Ishikawa (cell line): Measurements from ENCODE around the gene PCDH1.
A peak's percentile ranks its signal among the peaks of the same experiment; 100 is the strongest.

Source experiments
- CEBPB ChIP-seq: IDR thresholded peaks from 2 replicates; pipeline ENCODE4 v1.6.1; 2012
- CREB1 ChIP-seq: IDR thresholded peaks from 2 replicates; pipeline ENCODE4 v1.6.1; 2012; ENCODE audit warnings: low read depth
- EGR1 ChIP-seq: IDR thresholded peaks from 2 replicates; pipeline ENCODE4 v1.6.1; 2012
- EP300 ChIP-seq: IDR thresholded peaks from 2 replicates; pipeline ENCODE4 v1.6.1; 2012; ENCODE audit warnings: borderline replicate concordance
- FOXM1 ChIP-seq: IDR thresholded peaks from 2 replicates; pipeline ENCODE4 v1.6.1; 2012; ENCODE audit warnings: low read depth, borderline replicate concordance
- NFIC ChIP-seq: IDR thresholded peaks from 2 replicates; pipeline ENCODE4 v1.6.1; 2012
- RAD21 ChIP-seq: IDR thresholded peaks from 2 replicates; pipeline ENCODE4 v1.6.1; 2012; ENCODE audit warnings: low read depth
- REST ChIP-seq: IDR thresholded peaks from 2 replicates; pipeline ENCODE4 v1.6.1; 2012; ENCODE audit warnings: low read depth, mild to moderate bottlenecking
- TAF1 ChIP-seq: IDR thresholded peaks from 2 replicates; pipeline ENCODE4 v1.6.1; 2012; ENCODE audit warnings: low read depth, mild to moderate bottlenecking
- TCF12 ChIP-seq: IDR thresholded peaks from 2 replicates; pipeline ENCODE4 v1.6.1; 2012; ENCODE audit warnings: low read depth
- YY1 ChIP-seq: IDR thresholded peaks from 2 replicates; pipeline ENCODE4 v1.6.1; 2012; ENCODE audit warnings: low read depth
- ZBTB7A ChIP-seq: IDR thresholded peaks from 2 replicates; pipeline ENCODE4 v1.6.1; 2012; ENCODE audit warnings: low read depth
- TF ChIP-seq, protein P1 (sequence below): IDR thresholded peaks from 2 replicates; pipeline ENCODE4 v1.6.1; 2012
- TF ChIP-seq, protein P2 (sequence below): IDR thresholded peaks from 2 replicates; pipeline ENCODE4 v1.6.1; 2012

The PCDH1 gene

GRCh38 chr5:141879941-141880738 is 1.9 kb upstream of the PCDH1 start:
- TF ChIP-seq NFIC (peak; percentile 26; the same call in 1 of the 2 replicates), TAF1 (no peak), EGR1 (no peak), EP300 (no peak), YY1 (no peak)

DNA sequence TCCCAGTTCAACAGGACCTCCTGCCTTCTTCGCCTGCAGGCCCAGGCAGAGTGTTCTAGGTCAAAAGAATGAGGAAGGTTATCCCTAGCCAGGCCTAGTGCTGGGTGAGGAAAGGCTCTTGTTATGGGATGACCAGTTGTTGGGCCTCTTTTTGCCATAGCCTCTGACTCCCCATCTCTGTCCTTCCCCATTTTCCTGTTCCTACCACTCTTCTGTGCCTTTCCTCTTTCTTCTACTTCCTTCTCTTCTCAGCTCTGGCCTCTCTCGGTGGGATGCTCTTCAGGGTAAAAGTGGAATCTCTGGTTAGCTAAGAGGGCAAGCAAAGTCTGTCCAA is 1.2 kb upstream of the PCDH1 start:
- no peak for TF ChIP-seq FOXM1
- no peak for TF ChIP-seq NFIC
- TF ChIP-seq ZBTB7A = no peak
- no peak for TF ChIP-seq EGR1
- no peak for TF ChIP-seq CREB1
- TF ChIP-seq TCF12 = no peak

DNA sequence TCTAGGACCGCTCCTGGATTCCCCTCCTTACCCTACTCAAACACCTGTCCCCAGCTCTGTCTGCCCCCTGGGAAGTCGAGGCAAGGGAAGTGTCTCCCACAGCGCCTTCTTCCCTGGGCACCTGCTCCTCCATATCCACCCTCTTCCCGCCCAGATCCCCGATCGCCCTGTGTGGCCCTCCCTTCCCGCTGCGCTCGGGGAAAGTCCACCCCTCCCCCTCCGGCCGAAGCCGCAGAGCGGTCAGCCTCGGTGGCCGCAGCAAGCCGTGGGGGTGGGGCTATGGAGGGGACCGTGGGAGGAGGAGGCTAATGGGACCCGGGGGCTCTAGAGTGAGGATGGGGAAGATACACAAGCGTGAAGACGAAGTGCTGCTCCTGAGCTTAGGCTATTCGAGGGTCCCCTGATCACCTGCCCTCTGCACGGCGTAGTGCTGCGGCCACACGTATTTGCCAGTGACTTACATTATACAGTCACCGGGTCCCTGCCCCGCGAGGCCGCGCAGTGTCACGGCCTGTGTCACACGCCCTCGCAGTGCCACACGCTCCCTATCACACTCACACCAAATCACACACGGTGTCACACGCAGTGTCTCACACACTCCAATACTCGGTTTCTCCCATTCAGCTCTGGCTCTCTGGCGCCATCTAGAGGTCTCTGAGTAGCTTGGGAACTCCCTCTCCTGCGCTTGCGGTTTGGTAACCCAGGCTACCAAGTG is 658 bp upstream of the PCDH1 start:
- TF ChIP-seq, protein P1, sequence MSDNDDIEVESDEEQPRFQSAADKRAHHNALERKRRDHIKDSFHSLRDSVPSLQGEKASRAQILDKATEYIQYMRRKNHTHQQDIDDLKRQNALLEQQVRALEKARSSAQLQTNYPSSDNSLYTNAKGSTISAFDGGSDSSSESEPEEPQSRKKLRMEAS = peak; percentile 58; the same call in 1 of the 2 replicates
- TF ChIP-seq REST = no peak
- no peak for TF ChIP-seq EGR1
- TF ChIP-seq RAD21 = peak; percentile 98
- no peak for TF ChIP-seq NFIC

DNA sequence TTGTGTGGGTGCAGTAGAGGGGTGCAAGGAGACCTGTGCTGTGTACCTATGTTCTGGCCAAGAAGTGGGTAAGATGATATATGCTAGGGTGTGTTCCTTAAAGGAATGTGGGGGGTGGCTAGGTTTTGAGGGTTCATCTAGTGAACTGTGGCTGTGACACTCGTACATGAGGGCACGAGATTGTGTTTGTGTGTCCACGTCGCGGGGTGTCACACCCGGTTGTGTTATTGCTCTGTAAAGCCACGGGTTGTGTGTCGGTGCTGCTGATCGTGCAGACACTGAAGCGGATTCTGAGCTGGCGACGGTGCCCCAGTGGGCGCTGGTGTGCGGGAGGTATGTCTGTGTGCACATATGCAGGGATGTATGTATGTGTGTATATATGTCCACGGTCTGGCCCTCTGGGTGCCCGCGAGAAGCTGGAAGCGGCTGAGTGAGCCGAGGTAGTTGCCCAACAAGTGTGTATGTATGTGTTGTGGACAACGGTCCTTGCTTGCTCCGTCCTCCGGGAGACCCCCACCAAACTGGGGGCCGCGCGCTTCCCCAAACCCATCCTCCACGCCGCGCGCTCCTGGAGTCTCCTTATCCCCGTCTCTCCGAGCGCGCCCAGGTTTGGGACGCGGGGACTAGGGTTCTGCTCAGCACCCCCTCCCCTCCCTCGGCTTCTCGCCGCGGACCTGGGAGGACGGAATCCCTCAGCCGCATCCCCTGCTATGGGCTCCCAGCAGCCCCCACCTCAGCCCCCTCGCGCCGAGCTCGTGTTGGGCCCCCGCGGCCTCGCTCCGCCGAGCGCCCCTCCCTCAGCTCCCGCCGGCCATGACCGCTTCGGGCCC is 639 bp downstream of the PCDH1 start:
- TF ChIP-seq NFIC (no peak), REST (no peak), EP300 (no peak), TCF12 (no peak)

GRCh38 chr5:141876628-141877355 is 1.4 kb downstream of the PCDH1 start:
- TF ChIP-seq, protein P1 = no peak
- TF ChIP-seq REST (no peak), EGR1 (no peak), RAD21 (peak; percentile 1; the same call in 1 of the 2 replicates), ZBTB7A (peak; percentile 71; the same call in 1 of the 2 replicates), TAF1 (no peak), EP300 (no peak), YY1 (no peak), CEBPB (no peak)
- TF ChIP-seq, protein P2, sequence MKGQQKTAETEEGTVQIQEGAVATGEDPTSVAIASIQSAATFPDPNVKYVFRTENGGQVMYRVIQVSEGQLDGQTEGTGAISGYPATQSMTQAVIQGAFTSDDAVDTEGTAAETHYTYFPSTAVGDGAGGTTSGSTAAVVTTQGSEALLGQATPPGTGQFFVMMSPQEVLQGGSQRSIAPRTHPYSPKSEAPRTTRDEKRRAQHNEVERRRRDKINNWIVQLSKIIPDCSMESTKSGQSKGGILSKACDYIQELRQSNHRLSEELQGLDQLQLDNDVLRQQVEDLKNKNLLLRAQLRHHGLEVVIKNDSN = no peak
